ENCODE measurements around the gene PLEKHG5.

PLEKHG5 gene

GRCh38 chr1:6434186-6434585 lies 57.3 kb downstream of the PLEKHG5 start:
- TF ChIP-seq CTCF (IDR thresholded peaks at IDR 0.05): no peak

GRCh38 chr1:6427441-6428390 lies 63.8 kb downstream of the PLEKHG5 start:
- TF ChIP-seq CTCF (IDR thresholded peaks at IDR 0.05): no peak

GRCh38 chr1:6426972-6427350 lies 64.5 kb downstream of the PLEKHG5 start:
- TF ChIP-seq CTCF (IDR thresholded peaks at IDR 0.05): no peak

- TF ChIP-seq CTCF (IDR thresholded peaks at IDR 0.05): no peak
These were observed 65.0 kb downstream of the PLEKHG5 start for GRCh38 chr1:6426277-6426971.

GRCh38 chr1:6425658-6426057 lies 65.8 kb downstream of the PLEKHG5 start:
- TF ChIP-seq CTCF (IDR thresholded peaks at IDR 0.05): no peak

- TF ChIP-seq CTCF (IDR thresholded peaks at IDR 0.05): no peak
These were observed 66.6 kb downstream of the PLEKHG5 start, which contains the start of gene ESPN for GRCh38 chr1:6424619-6425593. ESPN (plus strand) TSS chr1:6424776; CDS start chr1:6424956, 180 bp downstream.

All from LNCAP (cell line).